Renal cortex interstitium (tissue), 11 donors: Measurements from ENCODE around the gene SEMA7A. TPM values are rescaled to one million over a fixed set of nuclear protein-coding genes. Genes with fewer than 3 reads are reported as not detected.

ENCODE experiments used
- DNase-seq, 11 donors: peaks; one replicate each; pipeline ENCODE4 v3.0.0-alpha.2; 2013; ENCODE audit warnings: low read depth in 9 of 11, low spot score in 4 of 11; ENCODE audit errors: extremely low read depth in 1 of 11
- polyA plus RNA-seq, 3 donors: library from polyadenylated mRNA; unstranded; fragments of 120-200 nt; gene quantifications; one replicate each; pipeline ENCODE4 v1.2.1, GENCODE V29; 2013; ENCODE audit not compliant: insufficient read length in 3 of 3

The SEMA7A gene
- polyA plus RNA-seq, 3 donors: 4.7 to 7.1 (median 5.2) TPM

DNA sequence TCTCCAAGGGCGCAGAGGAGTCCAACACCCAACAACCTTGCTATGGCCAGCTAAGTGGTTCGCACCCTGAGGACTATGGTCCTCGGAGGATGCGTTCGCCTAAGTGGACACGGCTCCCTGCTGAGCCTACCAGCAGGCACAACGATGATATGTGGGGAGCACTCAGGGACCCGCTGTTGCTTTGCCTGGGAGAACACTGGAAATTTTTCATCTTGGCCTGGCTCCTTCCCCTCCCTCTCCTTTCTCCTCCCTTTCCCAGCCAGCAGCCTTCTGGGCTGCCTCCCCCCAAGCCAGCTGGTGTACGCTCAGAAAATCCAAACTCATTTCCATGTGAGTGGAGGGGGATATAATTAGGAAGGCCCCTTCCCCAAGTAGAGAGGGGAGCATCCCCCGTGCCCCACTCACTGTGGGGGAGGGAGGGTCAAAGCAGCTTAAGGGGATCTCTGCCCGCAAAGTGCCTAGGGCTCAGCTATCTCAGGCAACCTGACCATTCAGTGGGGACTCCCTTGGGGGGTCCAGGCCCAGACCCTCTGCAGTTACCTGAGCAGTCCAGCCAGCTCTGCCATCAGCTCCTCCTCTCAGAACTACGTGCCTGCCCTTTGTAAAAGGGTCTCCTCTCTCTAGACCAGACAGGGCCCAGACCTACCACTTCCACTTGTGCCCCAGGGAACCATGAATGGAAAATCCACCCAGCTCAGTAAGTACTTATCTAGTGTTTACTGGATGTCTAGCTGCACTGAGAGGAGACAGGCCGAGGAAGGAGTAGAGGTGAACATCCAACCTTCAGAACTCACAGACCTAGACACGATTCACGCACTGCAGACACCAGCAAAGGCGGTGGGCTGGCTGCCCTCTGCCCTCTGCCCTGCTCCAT is 742 bp upstream of the SEMA7A start:
- DNase-seq: peak in 2 of 11 donors; percentile 26 to 30

DNA sequence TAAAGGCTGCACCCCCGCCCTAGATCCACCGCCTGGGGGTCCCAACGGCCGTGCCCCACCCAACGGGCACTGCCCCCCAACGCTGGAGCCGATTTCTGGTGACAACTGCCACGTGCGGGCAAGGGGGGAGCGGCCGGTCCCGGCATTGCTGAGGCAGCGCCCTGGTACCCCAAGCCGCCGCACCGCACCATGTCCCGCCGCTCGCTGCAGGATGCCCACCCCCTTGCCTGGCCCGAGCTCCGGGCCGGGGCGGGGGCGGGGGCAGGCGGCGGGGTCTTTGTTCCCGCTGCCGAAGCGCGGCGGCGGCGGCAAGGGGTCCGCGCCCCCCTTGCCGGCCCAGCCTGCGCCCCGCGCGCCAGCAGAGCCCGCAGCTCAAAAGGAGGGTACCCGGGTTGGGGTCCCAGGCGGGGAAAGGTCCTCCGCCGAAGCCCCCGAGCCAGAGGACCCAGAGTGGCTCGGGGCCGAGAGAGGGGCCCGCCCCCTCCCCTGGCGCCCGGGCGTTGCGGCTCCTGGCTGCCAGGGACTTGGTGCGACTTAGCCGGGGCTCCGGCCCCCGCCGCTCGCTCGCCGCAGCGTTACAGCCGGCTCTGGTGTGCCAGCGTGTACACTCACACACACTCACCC is 678 bp downstream of the SEMA7A start:
- no peak for DNase-seq

DNA sequence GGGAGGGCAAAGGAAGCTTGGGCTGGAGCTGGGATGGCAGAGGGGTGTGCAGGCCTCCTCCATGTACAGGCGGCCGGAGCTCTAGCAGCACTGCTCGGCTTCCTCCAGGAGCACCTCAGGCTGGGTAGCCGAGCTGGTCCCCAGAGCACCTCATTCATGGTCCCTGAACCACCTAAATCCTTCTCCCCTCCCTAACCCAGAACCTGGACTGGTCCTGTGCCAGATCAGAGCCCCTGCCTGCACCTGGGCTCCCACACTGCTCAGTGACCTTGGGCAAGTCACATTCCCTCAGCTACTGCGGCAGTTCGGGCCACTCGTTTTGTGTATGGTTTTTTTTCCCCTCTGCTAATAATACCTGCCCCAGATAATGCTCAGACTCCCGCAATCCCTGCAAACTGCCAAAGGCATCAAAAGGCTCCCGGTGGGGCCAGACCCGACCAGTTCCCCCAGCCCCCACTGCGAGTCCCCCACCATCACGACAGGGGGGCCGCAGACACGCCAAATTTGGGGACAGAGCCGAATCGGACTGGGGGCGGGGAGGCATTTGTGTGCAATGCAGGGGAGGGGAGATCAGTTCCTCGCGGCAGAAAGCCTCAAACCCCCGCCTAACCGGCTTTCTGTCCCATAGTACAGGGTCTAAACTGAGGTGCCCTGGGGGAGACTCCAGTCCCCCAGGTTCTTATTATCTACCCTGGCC is 1.3 kb downstream of the SEMA7A start:
- no peak for DNase-seq

DNA sequence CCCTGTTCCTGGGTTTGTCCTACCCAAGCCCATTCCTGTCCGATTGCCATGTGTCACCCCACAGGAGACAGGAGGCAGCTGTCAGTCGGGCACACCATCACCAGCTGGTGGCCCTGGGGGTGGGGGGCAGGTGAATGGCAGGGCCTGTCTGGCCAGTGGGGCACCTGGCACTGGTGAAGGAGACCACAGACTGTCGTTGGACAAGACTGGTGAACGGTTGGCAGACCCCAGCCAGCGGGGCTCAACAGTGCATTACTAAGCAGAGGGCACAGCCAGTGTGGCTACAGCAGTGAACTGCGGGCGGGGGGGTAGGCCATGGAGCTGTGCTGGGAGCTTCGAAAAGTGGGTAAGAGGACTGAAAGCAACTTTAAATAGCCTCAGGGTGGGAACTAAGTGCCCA is 2.1 kb downstream of the SEMA7A start:
- no peak for DNase-seq

DNA sequence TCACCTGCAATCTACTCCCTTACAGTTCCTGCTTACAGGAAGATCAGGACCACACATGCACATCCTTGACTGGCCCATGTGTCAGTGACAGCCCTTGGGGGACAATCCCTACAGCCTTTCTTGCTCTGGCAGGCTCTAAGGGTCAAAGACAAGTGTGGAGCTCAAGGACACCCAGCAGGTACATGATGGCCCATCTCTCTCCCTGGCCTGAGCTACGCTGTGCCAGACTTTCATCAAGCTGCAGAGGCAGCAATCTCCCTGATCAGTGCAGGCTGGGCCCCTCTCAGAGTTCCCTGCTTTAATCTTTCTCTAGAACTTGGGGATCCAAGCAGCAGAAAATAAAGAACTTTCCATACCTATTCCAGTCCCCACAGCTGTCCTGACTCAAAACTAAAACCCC is 2.6 kb downstream of the SEMA7A start:
- no peak for DNase-seq

DNA sequence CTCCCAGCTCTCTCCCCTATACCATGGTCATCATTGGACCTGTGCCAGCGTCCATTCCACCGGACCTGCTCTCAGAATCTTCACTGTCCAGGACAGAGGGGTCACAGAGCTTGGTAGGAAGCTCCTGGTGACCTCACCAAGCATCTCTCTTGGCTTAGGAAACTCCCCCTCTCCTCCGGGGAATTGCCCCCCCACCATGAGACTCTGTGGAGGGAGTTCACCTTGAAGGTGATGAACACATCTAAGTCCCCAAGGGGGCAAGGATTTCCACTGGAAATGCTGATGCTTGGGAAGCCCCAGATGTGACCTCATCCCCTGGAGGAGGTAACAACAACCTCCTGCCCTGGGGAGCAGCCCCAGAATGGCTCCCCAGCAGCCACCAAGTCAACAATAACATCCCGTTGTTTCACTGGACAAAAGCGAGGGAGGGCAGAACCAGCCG is 3.2 kb downstream of the SEMA7A start:
- DNase-seq: no peak

DNA sequence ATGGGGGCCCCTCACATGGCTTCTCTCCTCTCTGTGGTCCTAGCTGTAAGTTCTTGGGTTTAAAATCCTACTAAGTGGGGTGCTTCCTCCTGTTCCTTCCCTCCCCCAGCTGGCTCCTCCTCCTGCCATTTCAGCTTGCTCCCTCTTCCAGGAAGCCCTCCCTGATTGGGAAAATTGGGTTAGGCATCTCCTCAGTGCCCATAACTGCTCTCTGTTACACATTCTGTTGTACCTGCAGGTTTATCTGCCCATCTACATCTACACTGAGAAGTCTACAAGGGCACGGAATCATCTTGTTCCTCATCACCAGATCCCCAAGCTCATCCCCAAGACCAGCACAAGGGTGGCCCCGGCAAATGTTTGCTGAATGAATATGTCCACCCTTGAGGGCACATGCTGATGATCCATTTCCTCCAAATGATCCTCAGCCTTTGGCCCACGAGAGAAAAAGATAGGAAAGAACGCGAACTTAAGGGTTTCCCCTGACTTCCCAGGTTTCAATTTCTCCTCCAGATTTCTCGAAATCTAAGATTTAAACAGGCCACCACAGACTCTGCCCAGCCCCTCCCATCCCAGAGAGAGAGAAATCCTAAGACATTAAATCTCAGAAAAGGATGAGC is 3.9 kb downstream of the SEMA7A start:
- DNase-seq: no peak

DNA sequence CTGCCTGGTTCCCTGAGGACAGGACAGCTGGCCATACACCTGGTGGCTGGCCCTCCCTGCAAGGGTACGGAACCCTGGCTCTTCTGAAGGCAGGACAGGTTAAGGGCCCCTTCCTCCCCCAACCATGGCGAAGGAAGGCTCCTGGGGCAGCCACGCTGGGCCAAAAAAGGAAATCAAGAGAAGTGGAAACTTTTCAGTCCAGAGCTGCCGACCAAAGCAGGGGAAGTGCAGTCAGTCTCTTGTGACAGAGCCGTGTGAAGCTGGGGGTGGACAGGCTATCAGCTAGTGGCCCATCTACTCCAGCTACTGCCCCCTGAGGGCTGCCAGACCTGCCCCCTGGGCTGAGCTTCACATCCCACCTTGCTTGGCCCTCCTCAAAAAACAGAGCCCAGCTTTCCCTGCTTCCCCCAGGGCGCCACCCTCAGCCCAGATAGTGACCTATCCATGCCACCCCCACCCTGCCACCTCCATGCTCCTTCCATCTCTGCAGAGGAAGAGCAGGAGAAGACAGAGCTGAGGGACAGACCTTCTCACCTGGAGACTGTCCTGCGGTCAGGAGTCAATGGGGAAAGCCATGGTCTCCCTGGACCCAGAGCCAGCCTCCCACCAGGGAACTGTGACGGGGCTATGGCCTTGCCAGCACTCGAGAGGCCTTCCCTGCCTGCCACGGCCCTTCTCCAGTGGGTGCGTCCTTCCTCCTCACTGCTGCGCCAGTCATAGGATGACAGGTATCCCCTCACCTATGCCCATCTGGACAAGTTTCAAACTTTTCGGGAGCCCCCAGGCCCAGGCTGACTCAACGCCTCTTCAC is 4.6 kb downstream of the SEMA7A start:
- DNase-seq: no peak

DNA sequence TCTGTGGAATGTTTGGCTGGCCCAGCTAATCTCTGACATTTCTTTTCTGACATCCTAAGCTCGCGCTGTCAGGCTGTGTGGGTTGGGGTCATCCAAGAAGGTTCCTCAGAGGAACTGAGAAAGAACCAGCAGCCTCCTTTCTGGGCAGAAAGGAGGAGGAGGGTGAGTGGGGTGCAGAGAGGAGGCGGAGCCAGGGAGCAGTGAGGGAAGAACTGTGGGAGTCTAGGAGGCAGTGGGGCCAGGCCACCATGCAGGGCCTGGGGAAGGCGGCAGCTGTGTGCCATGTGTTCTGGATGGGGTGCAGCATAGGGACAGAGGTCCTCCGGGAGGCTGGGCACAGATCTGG is 5.3 kb downstream of the SEMA7A start:
- DNase-seq: no peak

DNA sequence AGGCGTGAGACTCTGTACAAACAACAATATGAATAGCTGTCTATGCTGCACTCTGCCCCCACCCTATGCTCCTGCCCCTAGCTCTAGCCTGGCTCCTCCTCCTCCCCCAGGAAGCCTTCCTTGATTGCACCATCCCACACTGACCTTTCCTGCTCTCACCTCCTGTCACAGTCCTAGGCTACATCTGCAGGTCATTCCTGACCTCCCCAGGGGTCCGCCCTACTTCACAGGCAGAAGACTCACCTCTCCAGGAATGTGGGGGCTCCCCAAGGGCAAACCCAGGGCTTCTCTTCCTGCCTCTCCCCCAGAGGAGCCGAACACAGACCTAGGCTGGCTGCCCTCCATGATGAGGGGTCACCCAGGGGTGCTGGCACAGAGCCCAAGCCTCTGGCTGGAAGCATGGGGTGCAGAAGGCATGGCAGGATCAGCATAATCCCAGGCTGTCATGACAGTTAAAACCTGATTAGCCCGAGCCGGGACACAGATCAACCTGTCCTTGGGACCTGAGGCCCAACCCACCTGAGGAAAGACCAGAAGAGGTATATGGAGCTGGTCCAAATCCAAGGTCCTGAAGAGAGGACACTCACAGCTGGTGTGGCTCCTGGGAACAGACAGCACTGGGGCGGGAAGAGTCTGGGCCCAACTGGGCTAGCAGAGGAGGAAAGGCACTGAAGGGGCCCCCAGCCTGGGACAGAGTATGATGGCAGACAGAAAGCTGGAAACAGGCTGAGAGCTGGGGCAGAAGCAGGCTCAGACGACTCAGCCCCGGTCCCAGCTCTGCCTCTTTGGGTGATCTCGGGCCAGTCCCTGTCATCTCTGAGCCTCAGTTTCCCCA is 5.9 kb downstream of the SEMA7A start:
- DNase-seq: no peak

DNA sequence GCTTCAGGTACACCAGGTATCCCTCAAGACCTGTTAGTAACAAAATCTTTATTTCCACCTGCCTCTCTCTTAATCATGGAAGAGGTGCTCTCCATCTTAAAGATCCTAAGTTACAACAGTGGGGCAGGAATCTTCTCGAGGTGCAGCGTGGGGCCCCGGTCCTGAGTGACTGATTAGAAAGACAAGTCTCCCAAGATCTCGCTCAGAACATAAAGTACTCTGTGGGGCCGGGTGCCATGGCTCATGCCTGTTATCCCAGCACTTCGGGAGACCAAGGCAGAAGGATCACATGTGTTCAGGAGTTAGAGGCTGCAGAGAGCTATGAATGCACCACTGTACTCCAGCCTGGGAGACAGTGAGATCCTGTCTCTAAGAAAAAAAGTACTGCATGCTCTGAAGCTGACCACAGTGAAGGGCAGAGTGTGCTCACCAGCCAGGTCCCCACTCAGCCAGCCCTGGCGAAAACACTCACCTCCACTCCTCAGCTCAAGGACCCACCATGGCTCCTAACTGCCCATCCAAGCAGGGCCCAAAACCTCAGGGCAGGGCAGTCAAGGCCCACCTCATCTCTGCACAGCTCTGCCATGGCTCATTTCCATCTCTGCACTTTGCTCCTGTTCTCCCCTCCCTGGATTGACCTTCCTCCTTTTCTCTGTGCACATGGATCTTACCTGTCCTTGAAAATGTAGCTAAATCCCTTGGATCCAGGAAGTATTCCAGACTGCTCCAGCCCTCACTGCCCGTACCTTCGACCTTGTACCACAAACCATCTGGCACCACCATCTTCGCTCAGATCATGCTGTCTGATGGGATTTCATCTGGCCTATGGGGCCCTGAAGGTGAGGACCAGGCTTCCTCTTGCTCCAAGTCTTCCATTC is 7.1 kb downstream of the SEMA7A start:
- no peak for DNase-seq

DNA sequence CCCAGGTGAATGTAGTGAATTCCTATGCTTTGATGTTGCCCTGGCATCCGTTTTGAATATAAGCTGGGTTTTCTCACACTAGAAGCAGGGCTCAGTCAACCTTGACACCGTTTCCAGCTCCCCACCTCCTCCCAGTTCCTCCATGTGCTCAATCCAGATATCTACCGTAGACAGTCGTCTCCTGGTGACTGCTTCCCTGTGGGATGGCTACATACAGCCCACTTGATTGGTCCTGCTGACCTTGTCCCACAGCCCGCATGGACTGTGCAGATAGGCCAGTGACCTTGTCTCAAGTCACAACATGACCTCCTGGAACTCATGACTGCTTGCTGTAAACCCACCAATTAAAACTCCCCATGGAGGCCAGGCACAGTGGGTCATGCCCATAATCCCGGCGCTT is 8.1 kb downstream of the SEMA7A start:
- DNase-seq: no peak

DNA sequence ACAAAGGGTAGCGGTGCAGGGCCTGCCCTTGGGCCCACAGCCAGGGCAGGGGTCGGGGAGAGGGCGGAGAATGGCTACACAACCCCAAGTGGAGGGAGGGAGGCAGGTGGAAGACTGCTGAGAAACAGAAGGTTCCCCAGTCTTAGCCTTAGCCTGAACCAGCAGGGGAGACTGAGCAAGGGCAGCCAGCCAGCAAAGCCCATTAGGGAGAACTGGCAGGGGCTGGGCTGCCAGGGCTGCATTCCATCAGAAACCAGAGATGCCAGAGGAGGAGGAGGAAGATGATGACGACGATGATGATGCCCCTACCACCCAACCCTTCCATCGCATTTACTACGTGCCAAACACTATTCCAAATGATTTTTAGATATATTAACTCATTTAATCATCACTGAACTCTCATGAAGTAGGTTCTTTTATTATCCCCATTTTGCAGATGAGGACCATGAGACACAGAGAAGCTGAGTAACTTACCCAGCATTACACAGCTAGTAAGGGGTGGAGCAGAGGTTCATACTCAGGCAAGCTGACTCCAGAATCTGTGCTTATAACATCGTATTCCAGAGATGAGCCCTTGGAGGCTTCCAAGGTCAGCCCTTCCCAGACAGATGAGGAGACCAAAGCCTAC is 8.7 kb downstream of the SEMA7A start:
- no peak for DNase-seq

DNA sequence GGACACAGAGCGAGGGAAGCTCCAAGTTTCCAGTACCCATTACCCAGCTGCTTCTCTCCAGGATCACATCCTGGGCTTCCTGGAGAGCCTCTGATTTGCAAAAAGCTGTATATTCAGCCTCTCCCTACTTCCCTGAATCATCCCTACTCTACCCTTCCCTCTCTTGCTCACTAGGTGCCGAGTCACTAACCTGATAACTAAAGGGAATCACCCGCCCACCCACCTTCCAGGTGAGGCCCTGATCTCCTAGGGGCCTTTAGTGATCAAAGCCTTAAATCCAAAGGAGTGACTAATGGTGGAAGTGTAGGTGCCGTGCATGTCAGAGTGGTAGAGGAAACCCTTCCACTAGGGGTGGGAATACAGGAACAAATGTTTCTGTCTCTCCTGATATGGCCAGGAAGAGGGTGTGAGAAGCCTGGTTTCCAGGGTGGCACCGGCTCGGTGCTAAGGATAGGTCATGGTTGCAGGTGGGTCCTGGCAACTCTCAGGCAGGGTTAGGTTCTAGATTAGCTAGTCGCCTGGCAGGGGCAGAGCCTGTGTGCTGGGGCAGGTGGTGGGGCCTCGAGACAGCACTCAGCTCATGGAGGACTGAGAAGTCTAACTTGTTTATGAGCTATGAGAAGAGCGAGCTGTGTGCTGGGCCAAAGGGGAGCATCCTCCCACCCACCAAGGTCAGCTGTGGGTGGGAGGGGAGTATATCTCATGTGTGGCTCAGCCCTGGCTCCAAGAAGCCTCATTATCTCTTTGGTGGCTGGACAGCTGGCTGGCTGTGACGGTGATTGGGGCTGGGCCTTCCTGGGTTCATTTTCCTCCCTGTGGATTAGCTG is 10.1 kb downstream of the SEMA7A start:
- no peak for DNase-seq

DNA sequence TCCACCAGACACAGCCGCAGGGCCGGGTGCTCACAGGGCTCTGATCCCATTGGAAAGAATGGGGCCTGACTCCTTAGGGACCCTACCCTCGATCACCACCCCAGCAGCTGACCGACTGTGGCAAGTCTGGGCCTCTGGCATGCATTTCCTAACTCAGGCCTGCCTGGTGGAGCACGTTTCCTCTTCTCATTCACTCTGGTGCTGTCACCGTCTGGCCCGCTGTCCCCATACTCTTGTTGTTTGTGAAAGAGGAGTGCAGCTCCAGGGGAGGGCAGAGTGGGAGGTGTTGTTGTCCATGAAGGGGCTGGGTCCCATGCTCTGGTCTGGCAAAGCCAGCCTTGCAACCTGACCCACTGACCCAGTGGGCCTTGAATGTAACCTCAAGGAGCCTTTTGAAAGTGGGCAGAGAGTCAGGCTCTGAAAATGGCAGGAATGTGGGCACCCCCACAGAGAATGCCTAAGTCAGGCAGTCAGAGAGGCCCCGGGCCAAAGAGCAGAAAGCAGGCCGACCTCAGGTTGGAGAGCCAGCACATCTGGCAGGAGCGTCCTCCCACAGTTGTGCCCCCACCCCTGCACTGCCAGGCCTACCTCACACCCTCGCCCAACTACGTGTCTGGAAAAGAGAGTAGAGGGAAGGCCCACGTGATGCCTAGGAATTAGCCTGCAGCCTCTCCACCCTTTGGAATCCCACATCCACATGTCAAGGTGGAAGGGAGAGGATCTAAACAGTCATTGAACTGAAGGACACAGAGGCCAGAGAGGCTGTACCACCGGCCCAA is 10.9 kb downstream of the SEMA7A start:
- DNase-seq: no peak
